NCI-H2081 (cell line): ENCODE measurements around the gene LINC01488.

Experiments
- DNase-seq, 2 experiments: peaks; one replicate each; lab custom pipeline; 2025; lab: John Stamatoyannopoulos, UW

Gene LINC01488

GRCh38 chr11:69493931-69494821 is 12.7 kb downstream of the LINC01488 start:
- DNase-seq = no peak

DNA sequence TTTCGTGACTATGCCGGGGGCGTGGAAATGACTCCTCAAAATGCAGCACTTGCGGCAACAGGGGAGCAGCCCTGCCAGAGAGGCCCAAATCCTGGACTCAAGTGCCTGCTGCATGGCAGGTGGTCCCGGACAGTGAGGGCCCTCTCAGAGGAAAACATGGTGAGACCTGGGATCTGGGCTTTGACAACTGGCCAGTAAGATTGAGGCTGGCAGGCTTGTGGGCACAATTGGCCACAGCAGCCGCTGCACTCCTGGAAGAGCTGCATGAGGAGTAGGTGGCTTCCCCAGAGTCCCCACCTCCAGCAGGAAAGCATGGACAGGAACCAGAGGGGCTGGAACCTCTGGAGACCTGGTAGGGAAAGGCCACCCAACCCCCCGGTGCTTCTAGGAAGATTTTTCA is 13.4 kb downstream of the LINC01488 start:
- no peak for DNase-seq

GRCh38 chr11:69495441-69496201 is 14.2 kb downstream of the LINC01488 start:
- DNase-seq = no peak

- no peak for DNase-seq
Observed at GRCh38 chr11:69496202-69496557, 14.7 kb downstream of the LINC01488 start.

DNA sequence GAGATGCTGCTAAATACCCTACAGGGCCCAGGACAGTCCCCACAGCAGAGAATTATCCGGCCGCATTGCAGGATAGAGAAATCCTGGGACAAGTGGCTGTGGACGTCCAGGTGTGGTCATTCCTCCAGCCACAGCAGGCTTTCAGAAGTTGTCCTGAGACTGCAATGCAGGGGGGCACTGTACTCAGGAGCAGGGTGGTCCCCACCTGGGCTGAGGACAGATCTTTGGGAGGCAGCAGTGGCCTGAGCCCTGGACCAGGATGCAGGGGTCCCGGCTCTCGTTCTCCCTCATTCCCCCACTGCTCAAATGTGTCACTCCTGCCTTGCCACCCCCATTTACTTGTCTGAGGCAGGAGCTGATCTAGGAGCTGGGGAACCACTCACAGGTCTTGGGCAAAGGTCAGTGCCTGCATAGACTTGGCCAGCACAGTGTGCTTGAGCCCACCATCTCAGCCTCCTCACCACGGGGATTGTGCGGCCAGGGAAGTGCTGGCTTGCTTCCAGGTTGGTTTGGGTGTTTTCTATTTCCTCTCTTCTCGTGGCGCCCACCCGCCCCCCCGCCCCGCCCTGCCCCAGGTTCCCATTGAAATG is 15.3 kb downstream of the LINC01488 start:
- DNase-seq = no peak

GRCh38 chr11:69497221-69497787 is 15.8 kb downstream of the LINC01488 start:
- no peak for DNase-seq

- no peak for DNase-seq
Observed at GRCh38 chr11:69498614-69499175, 17.2 kb downstream of the LINC01488 start.

DNA sequence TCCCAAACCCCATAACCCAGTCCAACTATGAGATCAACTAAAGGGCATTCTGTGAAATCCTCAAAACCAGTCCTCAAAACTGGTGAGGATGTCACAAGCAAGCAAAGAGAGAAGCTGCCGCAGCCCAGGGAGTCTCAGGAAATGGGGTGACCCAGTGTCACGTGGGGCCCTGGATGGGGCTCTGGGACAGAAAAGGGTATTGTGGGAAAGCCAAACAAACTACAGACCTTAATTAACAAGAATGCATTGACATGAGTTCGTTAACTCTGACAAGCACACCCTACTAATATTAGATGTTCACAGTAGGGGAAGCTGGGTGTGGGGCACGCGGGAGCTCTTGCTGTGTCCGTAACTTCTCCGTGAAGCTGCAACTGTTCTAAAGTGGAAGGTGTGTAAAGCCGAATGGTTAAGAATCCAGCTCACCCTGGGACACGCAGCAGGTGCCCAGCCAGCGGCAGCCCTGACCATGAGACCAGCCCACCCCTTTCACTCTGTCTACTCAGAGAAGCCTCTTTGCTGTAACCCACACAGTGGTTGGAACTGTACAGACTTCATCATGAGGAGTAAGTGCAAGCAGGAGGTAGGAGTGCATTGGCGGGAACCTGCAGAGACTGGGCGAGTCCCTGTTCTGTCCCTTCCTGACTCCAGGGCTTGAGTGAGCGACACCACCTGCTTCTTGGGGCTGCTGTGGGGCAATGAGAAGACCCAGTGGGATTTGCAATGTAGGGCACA is 17.9 kb downstream of the LINC01488 start:
- DNase-seq = no peak

DNA sequence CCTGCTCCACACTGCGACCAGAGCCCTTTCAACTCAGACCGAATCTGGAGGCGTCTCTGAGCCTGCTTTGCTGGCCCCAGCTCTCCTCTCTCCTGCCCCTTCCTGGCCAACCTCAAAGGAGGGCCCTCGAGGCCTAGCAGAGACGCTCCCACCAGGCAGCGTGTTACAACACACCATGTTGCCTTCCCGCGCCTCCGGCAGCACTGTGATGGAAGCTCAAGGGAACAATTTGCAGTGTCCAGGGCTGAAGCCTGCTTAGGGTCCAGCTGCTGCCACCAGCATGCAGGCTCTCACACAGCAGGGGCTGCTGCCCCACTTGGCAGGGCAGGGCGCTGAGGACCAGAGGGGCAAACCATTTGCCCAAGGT is 18.4 kb downstream of the LINC01488 start:
- DNase-seq = no peak

DNA sequence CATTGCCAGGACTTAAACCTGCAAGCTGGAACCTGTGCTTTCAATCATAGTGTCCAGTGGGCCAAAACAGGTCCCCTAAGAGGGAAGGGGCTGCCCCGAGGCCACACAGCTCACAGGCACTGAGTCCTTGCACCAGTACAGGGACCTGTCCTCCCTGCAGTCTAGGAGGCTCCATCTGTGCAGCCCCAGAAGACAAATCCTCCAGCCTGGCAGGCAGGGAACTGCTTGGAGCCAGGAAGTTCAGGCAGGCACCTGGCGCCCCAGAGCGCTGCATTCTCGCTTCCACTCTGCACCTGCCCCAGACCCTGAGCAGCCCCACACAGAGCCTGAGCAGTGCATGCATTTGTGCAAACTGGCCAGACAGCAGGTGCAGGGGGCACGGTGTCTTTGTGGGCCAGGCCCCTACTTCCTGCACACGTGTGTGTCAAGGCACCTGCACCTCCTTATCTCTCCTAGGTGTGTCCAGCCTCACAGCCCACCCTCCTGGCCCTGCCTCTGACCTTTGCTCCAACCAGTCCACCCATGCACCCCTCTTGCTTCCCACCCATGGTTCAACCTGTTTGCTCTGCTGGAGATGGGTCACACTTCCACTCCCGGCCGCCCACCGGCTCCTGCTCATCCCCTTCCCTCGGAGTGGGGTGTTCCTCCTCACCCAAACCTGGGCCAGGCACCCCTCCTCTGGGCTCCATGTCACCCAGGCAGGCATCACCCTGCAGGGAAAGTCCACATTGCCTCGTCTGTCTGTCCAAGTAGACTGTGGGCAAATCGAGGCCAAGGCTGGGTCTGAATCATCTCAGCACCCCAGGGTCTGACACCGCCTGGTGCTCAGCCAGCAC is 19.0 kb downstream of the LINC01488 start:
- no peak for DNase-seq

GRCh38 chr11:69501121-69501489 is 19.6 kb downstream of the LINC01488 start:
- DNase-seq = no peak

DNA sequence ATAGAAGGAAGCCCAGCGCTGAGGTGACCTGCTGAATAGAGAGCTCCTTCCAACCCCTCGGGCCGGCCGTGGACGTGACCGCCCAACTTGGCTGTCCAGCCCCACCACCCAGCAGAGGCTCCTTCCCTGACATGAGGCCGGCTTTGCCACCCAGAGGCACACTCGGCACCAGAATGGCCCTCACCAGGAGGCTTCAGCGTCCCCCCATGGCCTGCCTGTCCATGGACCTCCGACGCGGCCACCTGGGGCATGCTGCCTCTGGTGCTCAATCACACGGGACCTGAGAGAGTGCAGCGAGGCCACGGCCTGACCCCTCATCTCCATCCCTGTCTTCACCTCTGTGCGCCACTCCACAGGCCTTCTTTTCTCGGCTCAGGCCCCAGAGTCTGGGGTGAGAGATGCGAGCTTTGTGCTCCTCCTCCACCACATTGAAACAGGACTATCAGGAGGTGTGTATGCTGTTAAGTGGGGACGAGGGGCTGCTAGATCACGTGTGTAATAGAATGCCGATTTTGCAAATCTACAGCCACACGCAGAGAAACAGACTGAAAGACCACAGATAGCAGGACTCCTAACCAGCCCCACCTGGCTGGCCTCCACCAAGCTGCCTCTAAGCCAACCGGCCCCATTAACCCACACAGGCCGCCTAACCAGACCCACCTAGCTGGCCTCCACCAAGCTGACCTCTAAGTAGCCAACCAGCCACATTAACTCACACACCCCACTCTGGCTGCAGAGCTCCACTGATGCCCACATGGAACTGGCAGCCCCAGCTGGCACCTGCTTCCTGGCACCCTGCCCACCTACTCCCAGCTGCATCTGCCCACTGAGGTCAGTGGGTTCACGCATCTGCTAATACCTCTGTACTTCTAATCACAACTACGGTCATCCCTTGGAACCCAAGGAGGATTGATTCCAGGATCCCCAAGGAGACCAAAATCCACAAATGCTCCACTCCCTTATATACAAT is 20.7 kb downstream of the LINC01488 start:
- DNase-seq = no peak

- no peak for DNase-seq
Observed at GRCh38 chr11:69504127-69504526, 22.7 kb downstream of the LINC01488 start.

GRCh38 chr11:69504576-69505335 is 23.3 kb downstream of the LINC01488 start:
- no peak for DNase-seq

DNA sequence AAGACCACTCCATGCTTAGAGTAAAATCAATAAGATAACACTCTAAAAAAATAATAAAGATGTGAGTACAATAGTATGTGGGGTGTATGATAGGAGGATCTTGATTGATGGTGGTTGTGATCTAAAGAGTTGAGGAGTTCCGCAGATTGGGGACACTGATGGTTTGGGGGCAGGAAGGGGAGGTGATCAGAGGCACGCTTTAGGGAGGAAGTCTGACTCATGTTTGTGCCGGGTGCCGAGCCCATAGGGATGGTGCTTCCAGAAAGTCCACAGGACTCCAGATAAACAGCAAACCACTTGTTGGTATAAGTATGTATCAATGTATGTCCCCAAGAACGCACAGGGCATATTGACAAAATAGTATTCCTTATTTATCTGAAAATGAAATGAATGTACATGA is 27.5 kb downstream of the LINC01488 start:
- DNase-seq = no peak

- DNase-seq = no peak
Observed at GRCh38 chr11:69509381-69509780, 27.9 kb downstream of the LINC01488 start.

DNA sequence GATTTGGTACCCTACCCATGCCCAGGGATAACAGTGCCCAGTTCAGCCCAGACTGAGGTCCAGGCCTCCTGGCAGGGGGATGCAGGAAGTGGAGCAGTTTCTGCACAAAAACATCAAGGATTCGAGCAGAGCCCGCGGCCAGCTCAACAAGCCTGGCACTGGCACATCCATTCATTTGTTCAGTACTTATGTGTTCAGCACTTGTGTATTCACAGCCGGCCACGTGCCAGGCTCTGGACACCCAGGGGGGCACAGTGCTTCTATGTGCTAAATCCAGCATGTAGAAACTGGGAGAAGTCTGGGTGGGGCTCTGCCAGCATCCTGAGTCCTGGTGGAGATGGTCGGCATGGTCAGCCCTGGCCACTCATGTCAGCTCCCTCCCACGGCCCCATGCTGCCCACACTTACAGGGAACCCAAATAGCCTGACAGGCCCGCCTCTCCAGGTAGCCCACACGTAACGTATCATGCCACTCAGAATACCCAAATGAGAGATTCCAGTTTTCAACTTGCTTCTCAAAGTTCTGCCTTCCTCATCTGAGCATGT is 28.5 kb downstream of the LINC01488 start:
- DNase-seq = no peak
